ENCODE measurements around the gene PEX26.

The PEX26 gene

DNA sequence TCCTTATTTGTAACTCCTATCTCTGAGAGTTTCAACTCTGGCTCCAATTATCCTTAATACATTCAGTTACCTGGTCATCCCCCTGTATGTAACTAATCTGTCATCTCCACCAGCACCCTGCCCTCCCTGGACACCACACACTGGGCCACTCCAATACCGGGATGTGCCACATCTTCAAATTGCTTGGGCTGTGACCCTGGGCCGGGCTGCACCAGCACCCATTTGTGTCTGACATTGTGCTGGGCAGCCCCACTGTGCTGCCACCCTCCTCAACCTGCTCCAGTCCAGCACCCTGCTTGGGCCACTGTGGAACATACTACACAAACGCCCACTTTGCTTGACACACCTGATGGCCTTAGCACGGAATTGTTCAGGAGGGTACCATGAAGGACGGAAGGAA is 70.0 kb downstream of the PEX26 start:
- Histone ChIP-seq H3K9me3 (ENCODE audit: insufficient read depth, low read length, severe bottlenecking) (no peaks in the 10 kb centered on the region), H3K27ac (ENCODE audit: low read length) (no peak overlapping the region), H3K4me2 (ENCODE audit: insufficient read depth, low read length) (no peak overlapping the region), H3K27me3 (ENCODE audit: insufficient read depth, low read length, poor library complexity) (no peaks in the 10 kb centered on the region), H3K79me2 (ENCODE audit: insufficient read depth, low read length) (no peaks in the 10 kb centered on the region), H4K20me1 (ENCODE audit: insufficient read depth, low read length) (no peaks in the 10 kb centered on the region), H2AFZ (ENCODE audit: low read depth, low read length) (no peak overlapping the region), H3K36me3 (ENCODE audit: insufficient read depth, low read length) (no peaks in the 10 kb centered on the region), H3K4me3 (ENCODE audit: low read depth in 1 of 2, low read length in 2 of 2) (no peak overlapping the region), H3K4me1 (ENCODE audit: insufficient read depth, low read length) (peaks cover 38% of the 10 kb centered on the region), H3K9ac (ENCODE audit: low read depth, low read length) (no peak overlapping the region)
- DNase-seq, result no peak
- no peak for ATAC-seq (ENCODE audit: insufficient read depth, low read depth)
- TF ChIP-seq EZH2 (IDR thresholded peaks at IDR 0.05; ENCODE audit: borderline replicate concordance, low read depth, low read length, severe bottlenecking), result no peak
- TF ChIP-seq, protein P1, sequence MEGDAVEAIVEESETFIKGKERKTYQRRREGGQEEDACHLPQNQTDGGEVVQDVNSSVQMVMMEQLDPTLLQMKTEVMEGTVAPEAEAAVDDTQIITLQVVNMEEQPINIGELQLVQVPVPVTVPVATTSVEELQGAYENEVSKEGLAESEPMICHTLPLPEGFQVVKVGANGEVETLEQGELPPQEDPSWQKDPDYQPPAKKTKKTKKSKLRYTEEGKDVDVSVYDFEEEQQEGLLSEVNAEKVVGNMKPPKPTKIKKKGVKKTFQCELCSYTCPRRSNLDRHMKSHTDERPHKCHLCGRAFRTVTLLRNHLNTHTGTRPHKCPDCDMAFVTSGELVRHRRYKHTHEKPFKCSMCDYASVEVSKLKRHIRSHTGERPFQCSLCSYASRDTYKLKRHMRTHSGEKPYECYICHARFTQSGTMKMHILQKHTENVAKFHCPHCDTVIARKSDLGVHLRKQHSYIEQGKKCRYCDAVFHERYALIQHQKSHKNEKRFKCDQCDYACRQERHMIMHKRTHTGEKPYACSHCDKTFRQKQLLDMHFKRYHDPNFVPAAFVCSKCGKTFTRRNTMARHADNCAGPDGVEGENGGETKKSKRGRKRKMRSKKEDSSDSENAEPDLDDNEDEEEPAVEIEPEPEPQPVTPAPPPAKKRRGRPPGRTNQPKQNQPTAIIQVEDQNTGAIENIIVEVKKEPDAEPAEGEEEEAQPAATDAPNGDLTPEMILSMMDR (IDR thresholded peaks at IDR 0.05; ENCODE audit: borderline replicate concordance, extremely low read depth, low read length, poor library complexity, severe bottlenecking), result no peak

DNA sequence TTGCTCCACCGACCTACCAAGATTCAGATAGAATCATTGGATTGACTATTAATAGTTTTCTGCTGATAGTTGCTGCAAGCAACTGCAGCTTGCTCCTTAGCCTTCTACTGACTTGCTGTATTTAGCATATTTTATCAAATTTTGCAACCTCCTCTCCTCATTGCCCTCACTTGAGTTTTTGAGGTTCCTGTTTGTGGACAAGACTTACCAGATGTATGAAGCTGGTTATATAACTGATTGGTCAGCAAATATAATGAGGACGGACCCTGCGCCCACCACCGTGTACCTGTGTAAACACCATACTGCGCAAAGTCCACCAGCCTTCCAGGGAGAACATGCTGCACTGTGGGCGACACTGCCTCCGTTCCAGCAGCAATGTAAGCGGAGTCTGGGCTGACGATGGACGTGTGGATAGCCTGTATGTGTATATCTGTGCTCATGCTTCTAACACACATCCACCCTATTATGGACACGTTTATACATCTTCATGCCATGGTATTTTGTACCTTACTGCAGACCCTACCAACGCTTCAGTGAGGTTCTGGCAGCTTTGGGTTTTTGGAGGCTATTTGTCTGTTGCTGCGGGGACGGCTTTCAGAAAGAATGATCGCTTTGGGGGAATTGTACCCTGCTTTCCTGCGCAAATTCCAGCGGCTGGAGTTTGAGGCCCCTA is 70.6 kb downstream of the PEX26 start:
- H3K36me3 ChIP-seq (ENCODE audit: insufficient read depth, low read length), result no peaks in the 10 kb centered on the region
- TF ChIP-seq EZH2 (IDR thresholded peaks at IDR 0.05; ENCODE audit: borderline replicate concordance, low read depth, low read length, severe bottlenecking), result no peak
- TF ChIP-seq, protein P1 (IDR thresholded peaks at IDR 0.05; ENCODE audit: borderline replicate concordance, extremely low read depth, low read length, poor library complexity, severe bottlenecking), result no peak
- H4K20me1 ChIP-seq (ENCODE audit: insufficient read depth, low read length), result no peaks in the 10 kb centered on the region
- no peaks in the 10 kb centered on the region for H3K27me3 ChIP-seq (ENCODE audit: insufficient read depth, low read length, poor library complexity)
- H3K4me2 ChIP-seq (ENCODE audit: insufficient read depth, low read length), result peak overlapping the region; percentile 84
- ATAC-seq (ENCODE audit: insufficient read depth, low read depth) (no peak), DNase-seq (no peak)
- no peak overlapping the region for H3K27ac ChIP-seq (ENCODE audit: low read length)
- no peaks in the 10 kb centered on the region for H3K9me3 ChIP-seq (ENCODE audit: insufficient read depth, low read length, severe bottlenecking)
- no peaks in the 10 kb centered on the region for H3K79me2 ChIP-seq (ENCODE audit: insufficient read depth, low read length)
- H3K4me1 ChIP-seq (ENCODE audit: insufficient read depth, low read length), result peaks cover 39% of the 10 kb centered on the region
- no peak overlapping the region for H3K9ac ChIP-seq (ENCODE audit: low read depth, low read length)
- peak overlapping the region in 1 of 2 experiments; percentile 74; a peak in 1 of 4 replicates for H3K4me3 ChIP-seq (ENCODE audit: low read depth in 1 of 2, low read length in 2 of 2)
- peak overlapping the region; percentile 87; the same call in 1 of the 2 replicates for H2AFZ ChIP-seq (ENCODE audit: low read depth, low read length)

DNA sequence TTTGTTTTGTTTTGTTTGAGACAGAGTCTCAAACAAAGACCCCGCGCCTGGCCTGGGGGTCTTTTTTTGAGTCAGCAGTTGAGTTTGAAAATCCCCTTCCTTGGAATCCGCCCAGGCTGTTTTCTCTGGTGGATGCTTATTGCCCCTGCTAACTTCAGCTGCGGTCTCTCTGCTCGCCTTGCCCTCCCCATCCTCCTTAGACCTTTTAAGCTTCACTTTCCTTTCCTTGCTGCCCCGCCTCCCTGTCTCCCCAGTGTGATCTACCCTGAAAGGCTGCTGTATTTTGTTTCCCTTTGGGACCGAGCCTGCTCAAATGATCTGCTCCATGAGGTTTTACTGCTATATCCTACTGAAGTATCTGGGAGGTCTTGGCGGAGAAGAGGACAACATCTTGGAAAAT is 74.7 kb downstream of the PEX26 start:
- peaks cover 39% of the 10 kb centered on the region for H3K4me1 ChIP-seq (ENCODE audit: insufficient read depth, low read length)
- H3K4me2 ChIP-seq (ENCODE audit: insufficient read depth, low read length), result no peak overlapping the region
- H3K9ac ChIP-seq (ENCODE audit: low read depth, low read length), result no peak overlapping the region
- H3K9me3 ChIP-seq (ENCODE audit: insufficient read depth, low read length, severe bottlenecking), result no peaks in the 10 kb centered on the region
- no peak overlapping the region for H3K4me3 ChIP-seq (ENCODE audit: low read depth in 1 of 2, low read length in 2 of 2)
- no peaks in the 10 kb centered on the region for H3K27me3 ChIP-seq (ENCODE audit: insufficient read depth, low read length, poor library complexity)
- H3K27ac ChIP-seq (ENCODE audit: low read length), result no peak overlapping the region
- 0 out of 2 replicates have a peak, but pooled peaks cover 3% of the 10 kb centered on the region for H3K79me2 ChIP-seq (ENCODE audit: insufficient read depth, low read length)
- TF ChIP-seq, protein P1 (IDR thresholded peaks at IDR 0.05; ENCODE audit: borderline replicate concordance, extremely low read depth, low read length, poor library complexity, severe bottlenecking), result no peak
- TF ChIP-seq EZH2 (IDR thresholded peaks at IDR 0.05; ENCODE audit: borderline replicate concordance, low read depth, low read length, severe bottlenecking), result no peak
- peak overlapping the region; percentile 0; the same call in 1 of the 2 replicates for H2AFZ ChIP-seq (ENCODE audit: low read depth, low read length)
- H4K20me1 ChIP-seq (ENCODE audit: insufficient read depth, low read length), result no peaks in the 10 kb centered on the region
- DNase-seq (no peak), ATAC-seq (ENCODE audit: insufficient read depth, low read depth) (no peak)
- no peaks in the 10 kb centered on the region; the same call in 1 of the 2 replicates for H3K36me3 ChIP-seq (ENCODE audit: insufficient read depth, low read length)

All from DND-41 (cell line).